Panc1 (cell line): ENCODE results near the gene NFS1.

Experiments used
- POLR2AphosphoS5 ChIP-seq: IDR thresholded peaks from 2 replicates; pipeline ENCODE4 v1.6.1; 2012; ENCODE audit warnings: mild to moderate bottlenecking, low read depth, low read length, moderate library complexity
- SIN3A ChIP-seq: IDR thresholded peaks from 2 replicates; pipeline ENCODE4 v1.6.1; 2012; ENCODE audit warnings: low read depth, mild to moderate bottlenecking, low read length, moderate library complexity, borderline replicate concordance; ENCODE audit not compliant: insufficient read depth
- TF ChIP-seq, protein P1 (sequence below): fragments of 450-650 bp; IDR thresholded peaks from 2 replicates; pipeline ENCODE4 v1.5.1; 2017; ENCODE audit warnings: mild to moderate bottlenecking
- TF ChIP-seq, protein P2 (sequence below), 2 experiments: IDR thresholded peaks; 2 replicates each; pipeline ENCODE4 v1.6.1; 2011 to 2012; ENCODE audit warnings: low read depth in 2 of 2, control low read depth in 1 of 2, low read length in 1 of 2, mild to moderate bottlenecking in 1 of 2, moderate library complexity in 1 of 2; ENCODE audit not compliant: insufficient read depth in 1 of 2

DNA sequence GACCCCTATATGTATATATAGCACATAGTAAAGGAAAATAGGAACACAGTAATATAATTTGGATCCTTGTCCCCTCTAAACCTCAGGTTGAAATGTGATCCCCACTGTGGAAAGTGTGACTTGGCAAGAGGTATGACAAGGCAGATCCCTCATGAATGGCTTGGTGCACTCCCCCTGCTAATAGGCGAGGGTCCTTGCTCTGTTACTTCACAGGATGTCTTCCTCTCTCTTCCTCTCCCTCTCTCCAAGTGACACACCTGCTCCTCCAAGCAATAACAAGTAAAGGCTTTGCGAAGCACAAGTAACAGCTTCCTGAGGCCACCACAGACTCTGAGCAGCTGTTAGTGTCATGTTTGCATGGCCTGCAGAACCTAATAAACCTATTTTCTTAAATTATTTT, 16.5 kb upstream of the NFS1 start:
- TF ChIP-seq, protein P1, sequence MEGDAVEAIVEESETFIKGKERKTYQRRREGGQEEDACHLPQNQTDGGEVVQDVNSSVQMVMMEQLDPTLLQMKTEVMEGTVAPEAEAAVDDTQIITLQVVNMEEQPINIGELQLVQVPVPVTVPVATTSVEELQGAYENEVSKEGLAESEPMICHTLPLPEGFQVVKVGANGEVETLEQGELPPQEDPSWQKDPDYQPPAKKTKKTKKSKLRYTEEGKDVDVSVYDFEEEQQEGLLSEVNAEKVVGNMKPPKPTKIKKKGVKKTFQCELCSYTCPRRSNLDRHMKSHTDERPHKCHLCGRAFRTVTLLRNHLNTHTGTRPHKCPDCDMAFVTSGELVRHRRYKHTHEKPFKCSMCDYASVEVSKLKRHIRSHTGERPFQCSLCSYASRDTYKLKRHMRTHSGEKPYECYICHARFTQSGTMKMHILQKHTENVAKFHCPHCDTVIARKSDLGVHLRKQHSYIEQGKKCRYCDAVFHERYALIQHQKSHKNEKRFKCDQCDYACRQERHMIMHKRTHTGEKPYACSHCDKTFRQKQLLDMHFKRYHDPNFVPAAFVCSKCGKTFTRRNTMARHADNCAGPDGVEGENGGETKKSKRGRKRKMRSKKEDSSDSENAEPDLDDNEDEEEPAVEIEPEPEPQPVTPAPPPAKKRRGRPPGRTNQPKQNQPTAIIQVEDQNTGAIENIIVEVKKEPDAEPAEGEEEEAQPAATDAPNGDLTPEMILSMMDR: no peak
- no peak for TF ChIP-seq POLR2AphosphoS5
- TF ChIP-seq, protein P2, sequence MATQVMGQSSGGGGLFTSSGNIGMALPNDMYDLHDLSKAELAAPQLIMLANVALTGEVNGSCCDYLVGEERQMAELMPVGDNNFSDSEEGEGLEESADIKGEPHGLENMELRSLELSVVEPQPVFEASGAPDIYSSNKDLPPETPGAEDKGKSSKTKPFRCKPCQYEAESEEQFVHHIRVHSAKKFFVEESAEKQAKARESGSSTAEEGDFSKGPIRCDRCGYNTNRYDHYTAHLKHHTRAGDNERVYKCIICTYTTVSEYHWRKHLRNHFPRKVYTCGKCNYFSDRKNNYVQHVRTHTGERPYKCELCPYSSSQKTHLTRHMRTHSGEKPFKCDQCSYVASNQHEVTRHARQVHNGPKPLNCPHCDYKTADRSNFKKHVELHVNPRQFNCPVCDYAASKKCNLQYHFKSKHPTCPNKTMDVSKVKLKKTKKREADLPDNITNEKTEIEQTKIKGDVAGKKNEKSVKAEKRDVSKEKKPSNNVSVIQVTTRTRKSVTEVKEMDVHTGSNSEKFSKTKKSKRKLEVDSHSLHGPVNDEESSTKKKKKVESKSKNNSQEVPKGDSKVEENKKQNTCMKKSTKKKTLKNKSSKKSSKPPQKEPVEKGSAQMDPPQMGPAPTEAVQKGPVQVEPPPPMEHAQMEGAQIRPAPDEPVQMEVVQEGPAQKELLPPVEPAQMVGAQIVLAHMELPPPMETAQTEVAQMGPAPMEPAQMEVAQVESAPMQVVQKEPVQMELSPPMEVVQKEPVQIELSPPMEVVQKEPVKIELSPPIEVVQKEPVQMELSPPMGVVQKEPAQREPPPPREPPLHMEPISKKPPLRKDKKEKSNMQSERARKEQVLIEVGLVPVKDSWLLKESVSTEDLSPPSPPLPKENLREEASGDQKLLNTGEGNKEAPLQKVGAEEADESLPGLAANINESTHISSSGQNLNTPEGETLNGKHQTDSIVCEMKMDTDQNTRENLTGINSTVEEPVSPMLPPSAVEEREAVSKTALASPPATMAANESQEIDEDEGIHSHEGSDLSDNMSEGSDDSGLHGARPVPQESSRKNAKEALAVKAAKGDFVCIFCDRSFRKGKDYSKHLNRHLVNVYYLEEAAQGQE (IDR thresholded peaks at IDR 0.05; ENCODE audit: insufficient read depth in 1 of 2, low read depth in 2 of 2, low read length in 1 of 2): no peak
- no peak for TF ChIP-seq SIN3A
